Activated CD4-positive, alpha-beta T cell treated with anti-CD3 and anti-CD28 coated beads, Interleukin-2, amount 10 ng/mL, durations not matched to agents 24 days and 14 days (primary cell): ENCODE measurements around the gene DENND1B. TPM values are rescaled to one million over a fixed set of nuclear protein-coding genes. Genes with fewer than 3 reads are reported as not detected.

ENCODE experiments used
- DNase-seq: peaks from one replicate; pipeline ENCODE4 v3.0.0; 2022
- H3K27ac Mint-ChIP-seq: one replicate; pipeline ENCODE4 v1.8.0; 2022; ENCODE audit warnings: mild to moderate bottlenecking, mixed read lengths
- H3K27me3 Mint-ChIP-seq: one replicate; pipeline ENCODE4 v1.8.0; 2022; ENCODE audit warnings: mixed read lengths
- H3K36me3 Mint-ChIP-seq: one replicate; pipeline ENCODE4 v1.8.0; 2022; ENCODE audit warnings: low read depth, mild to moderate bottlenecking, mixed read lengths
- H3K4me1 Mint-ChIP-seq: one replicate; pipeline ENCODE4 v1.8.0; 2021; ENCODE audit warnings: mixed read lengths
- H3K4me3 Mint-ChIP-seq: one replicate; pipeline ENCODE4 v1.8.0; 2022; ENCODE audit warnings: mild to moderate bottlenecking, moderate library complexity, mixed read lengths
- H3K9me3 Mint-ChIP-seq: one replicate; pipeline ENCODE4 v1.8.0; 2021; ENCODE audit warnings: mixed read lengths
- intact Hi-C: fragments of 100-400 bp; cut with micrococcal nuclease; formaldehyde crosslinking; loops from one replicate; pipeline ENCODE4 v1.15.1; 2023
- total RNA-seq: library from RNA; stranded (reverse); gene quantifications from 2 replicates; pipeline ENCODE4 v1.2.3, GENCODE V29; 2022

DENND1B gene
- total RNA-seq, 1 donor from 2014 or later = 15.0 TPM

DNA sequence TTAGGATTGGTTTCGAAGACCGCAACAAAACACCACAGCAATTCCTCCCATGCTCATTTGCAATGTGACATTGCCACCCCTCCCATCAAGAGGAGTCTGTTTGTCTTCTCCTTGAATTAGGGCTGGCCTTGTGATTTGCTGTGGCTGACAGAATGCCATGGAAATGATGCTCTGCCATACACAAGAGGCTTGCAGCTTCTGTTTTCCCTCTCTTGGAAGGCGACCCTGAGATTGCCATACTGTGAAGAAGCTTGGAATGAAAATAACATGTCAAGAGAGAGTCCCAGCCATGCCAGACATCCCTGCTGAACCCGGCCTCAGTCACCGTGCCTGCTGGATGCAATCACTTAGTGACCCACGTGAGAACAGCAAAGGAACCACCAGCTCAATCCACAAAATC, 294.8 kb downstream of the DENND1B start:
- Mint-ChIP-seq H3K4me1 (peaks cover 10% of the 10 kb centered on the region), H3K27me3 (peaks cover 3% of the 10 kb centered on the region)
- intact Hi-C loops = no loop called here

DNA sequence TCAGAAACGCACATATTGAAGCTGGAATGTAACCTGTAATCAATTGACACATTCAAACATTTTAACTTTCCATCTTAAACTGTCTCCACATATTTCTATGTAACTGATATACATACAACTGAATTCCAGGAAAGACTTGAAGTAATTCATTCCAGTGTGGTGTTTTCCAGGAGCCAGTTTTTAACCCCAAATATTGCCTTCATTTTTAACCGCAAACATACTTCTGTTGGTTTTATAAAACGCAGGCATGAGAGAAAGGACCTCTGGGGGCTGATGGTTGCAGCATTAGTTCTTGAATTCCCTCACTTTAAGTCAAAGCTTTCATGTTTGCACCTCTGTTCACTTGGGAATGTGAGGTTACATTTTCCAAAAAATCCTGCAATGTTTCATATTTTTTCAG, 303.1 kb downstream of the DENND1B start:
- no peaks in the 10 kb centered on the region for H3K9me3 Mint-ChIP-seq

More for the DNA sequence above, 294.8 kb downstream of the DENND1B start:
- H3K36me3 Mint-ChIP-seq = no peaks in the 10 kb centered on the region
- H3K4me3 Mint-ChIP-seq = no peak overlapping the region
- H3K9me3 Mint-ChIP-seq = no peaks in the 10 kb centered on the region
- no peak for DNase-seq
- H3K27ac Mint-ChIP-seq = no peak overlapping the region

DNA sequence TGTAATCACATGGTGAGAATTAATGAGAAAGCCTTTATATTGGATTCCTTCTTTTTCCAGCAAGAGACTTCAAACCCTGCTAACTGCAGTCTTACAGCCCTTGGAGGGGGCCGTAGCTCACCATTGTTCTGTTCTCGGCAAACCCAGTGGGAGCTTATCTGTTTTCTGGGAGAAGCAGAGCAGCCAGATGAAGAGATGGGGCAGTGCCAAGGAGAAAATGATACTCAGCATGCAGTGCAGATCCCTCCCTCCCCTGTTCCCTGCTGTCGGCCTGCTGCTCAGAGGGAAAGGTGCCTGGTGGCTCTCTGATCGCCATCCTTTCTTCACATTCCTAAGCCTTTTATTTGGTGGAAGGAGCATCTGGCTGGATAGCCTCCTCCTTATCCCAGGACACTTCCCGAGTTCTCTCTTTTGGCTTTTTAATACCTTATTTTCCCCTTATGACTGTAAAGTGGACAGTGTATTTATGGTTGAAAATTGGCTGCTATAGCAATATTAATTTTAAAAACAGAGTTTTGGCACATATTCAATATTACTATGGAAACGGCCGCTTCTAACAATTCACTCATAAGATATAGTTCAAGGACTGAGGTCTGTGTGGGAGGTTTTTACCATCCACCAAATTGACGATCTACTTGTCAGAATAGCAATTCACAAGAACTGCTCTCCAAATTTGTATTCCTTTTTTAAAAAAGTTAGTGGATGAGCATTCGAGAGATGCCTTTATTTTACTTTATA, 303.9 kb downstream of the DENND1B start:
- Mint-ChIP-seq H3K36me3 (no peaks in the 10 kb centered on the region), H3K9me3 (no peaks in the 10 kb centered on the region), H3K4me3 (no peak overlapping the region), H3K4me1 (no peaks in the 10 kb centered on the region), H3K27ac (no peak overlapping the region), H3K27me3 (peaks cover 3% of the 10 kb centered on the region)
- no peak for DNase-seq
- intact Hi-C loops = no loop called here

More for the DNA sequence above, 303.1 kb downstream of the DENND1B start:
- DNase-seq = no peak
- Mint-ChIP-seq H3K4me1 (no peaks in the 10 kb centered on the region), H3K4me3 (no peak overlapping the region), H3K27me3 (peaks cover 6% of the 10 kb centered on the region), H3K27ac (no peak overlapping the region), H3K36me3 (no peaks in the 10 kb centered on the region)
- intact Hi-C loops = no loop called here

DNA sequence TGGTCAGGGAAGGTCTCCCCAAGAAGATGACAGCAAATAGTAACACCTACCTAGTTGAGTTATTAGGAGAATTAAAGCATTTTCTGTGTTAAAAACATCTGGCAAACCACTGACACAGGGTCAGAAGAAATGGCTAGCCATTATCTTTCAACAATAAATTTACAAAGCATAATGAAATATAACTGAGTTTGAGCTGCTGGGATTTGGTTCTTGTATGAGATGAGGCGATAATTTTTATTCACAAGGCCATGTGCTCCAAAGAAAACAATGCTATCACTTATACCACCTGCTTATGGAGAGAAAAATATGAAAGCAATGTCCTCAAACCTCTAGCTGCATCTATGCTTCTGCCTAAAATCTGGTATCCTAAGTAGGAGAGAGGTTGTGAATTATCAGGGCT, 304.9 kb downstream of the DENND1B start:
- peaks cover 2% of the 10 kb centered on the region for H3K27me3 Mint-ChIP-seq
- H3K4me3 Mint-ChIP-seq = no peak overlapping the region
- no peak for DNase-seq
- H3K9me3 Mint-ChIP-seq = no peaks in the 10 kb centered on the region
- intact Hi-C loops = no loop called here
- H3K27ac Mint-ChIP-seq = no peak overlapping the region
- no peaks in the 10 kb centered on the region for H3K36me3 Mint-ChIP-seq
- H3K4me1 Mint-ChIP-seq = no peaks in the 10 kb centered on the region

DNA sequence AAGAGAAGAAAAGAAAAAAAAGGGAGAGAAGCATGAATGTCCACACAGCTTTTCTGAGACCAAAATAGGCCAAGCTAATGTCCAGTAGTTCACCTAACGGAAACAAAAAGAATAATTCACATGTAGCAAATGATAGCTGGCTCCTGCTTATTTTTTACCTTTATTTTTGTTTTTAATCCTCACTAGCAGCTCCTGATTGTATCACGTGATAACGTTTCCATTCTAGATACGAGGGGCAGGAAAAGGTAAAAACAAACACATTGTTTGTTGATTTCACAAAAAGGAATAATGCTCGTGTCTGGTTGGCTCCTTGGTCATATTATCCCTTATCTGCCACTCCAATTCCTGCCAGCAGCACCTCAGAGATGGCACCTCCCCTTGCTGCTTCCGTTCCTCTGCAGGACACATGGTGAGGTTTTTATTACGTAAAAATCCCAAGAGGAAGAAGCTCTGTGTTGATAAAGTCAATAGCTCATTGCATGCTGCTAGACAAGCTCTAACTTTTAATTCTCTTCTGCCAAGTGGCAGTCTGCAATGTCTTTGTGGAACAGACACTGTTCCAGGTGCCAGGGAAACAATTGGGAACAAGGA, 305.6 kb downstream of the DENND1B start:
- Mint-ChIP-seq H3K4me1 (no peaks in the 10 kb centered on the region), H3K4me3 (no peak overlapping the region), H3K27ac (no peak overlapping the region), H3K9me3 (no peaks in the 10 kb centered on the region), H3K36me3 (no peaks in the 10 kb centered on the region), H3K27me3 (no peaks in the 10 kb centered on the region)
- intact Hi-C loops = no loop called here
- no peak for DNase-seq

DNA sequence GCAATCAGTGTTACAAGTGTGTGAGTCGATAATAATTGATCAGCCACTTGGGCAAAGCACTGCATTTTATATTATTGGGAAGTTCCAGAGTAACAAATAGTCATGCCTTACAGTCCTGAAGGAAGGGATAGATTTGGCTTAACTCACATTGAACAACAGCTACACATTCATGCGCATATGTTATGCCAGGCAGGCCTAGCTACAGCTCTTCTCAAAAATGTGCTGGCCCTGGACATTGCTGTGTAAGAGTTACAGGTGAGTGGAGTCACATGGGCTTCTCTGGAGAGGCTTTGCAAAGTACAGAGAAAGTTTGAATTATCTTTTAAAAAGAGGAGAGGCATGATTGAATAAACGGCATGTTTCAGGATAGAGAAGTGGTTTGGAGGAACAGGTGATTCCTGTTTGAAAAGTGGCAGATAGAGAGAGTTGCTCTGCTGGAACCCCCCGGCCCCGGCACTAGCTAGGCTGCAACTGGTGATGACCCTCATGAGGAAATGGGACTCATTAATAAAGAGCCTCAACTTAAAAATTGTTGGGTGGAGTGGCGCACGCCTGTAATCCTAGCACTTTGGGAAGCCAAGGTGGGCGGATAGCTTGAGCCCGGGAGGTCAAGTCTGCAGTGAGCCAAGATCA, 306.6 kb downstream of the DENND1B start:
- no peaks in the 10 kb centered on the region for H3K9me3 Mint-ChIP-seq
- intact Hi-C loops = no loop called here
- H3K4me1 Mint-ChIP-seq = no peaks in the 10 kb centered on the region
- H3K27me3 Mint-ChIP-seq = peaks cover 3% of the 10 kb centered on the region
- no peak for DNase-seq
- H3K36me3 Mint-ChIP-seq = no peaks in the 10 kb centered on the region
- H3K4me3 Mint-ChIP-seq = no peak overlapping the region
- H3K27ac Mint-ChIP-seq = no peak overlapping the region

DNA sequence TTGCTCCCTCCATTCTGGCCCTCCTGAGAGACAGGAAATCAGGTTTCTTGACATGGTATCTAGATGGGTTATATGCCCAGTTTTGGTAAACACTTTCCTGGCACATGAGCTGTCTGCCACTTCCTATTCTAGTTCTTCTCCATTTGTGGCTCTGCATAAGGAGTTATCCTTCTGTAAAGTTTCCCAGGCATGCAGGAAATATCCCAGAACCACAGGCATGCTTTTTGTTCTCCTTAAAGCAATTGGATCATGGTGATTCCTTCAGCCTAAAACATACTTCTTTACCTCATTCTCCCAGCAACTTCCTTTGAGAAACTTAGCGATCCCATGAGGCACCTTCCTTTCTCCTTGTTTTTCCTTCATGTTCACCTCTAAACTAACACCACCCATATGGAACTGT, 307.4 kb downstream of the DENND1B start:
- Mint-ChIP-seq H3K4me1 (no peaks in the 10 kb centered on the region), H3K4me3 (no peak overlapping the region), H3K9me3 (no peaks in the 10 kb centered on the region), H3K36me3 (no peaks in the 10 kb centered on the region), H3K27ac (no peak overlapping the region), H3K27me3 (peaks cover 3% of the 10 kb centered on the region)
- intact Hi-C loops = no loop called here
- no peak for DNase-seq

DNA sequence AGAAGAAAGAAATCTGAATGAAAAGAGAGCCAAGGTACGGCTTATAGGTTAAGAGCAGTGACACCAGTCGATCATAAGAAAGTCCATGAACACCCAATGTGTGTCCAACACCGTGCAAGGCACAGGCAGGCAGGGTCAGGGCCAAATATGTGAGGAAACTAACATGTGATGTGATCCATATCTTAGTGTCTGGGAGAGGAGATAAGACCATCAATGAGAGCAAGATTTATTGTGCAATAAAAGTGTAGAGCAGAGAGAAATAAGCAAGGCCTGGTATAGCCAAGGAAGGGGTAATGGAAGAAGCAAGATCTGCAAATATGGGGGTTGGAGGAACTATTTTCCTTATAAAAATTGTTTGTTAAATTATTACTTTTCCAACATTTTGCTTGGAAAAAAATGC, 308.5 kb downstream of the DENND1B start:
- intact Hi-C loops = no loop called here
- H3K4me1 Mint-ChIP-seq = no peaks in the 10 kb centered on the region
- DNase-seq = no peak
- H3K4me3 Mint-ChIP-seq = no peak overlapping the region
- H3K9me3 Mint-ChIP-seq = no peaks in the 10 kb centered on the region
- no peaks in the 10 kb centered on the region for H3K36me3 Mint-ChIP-seq
- H3K27ac Mint-ChIP-seq = no peak overlapping the region
- H3K27me3 Mint-ChIP-seq = peaks cover 3% of the 10 kb centered on the region

DNA sequence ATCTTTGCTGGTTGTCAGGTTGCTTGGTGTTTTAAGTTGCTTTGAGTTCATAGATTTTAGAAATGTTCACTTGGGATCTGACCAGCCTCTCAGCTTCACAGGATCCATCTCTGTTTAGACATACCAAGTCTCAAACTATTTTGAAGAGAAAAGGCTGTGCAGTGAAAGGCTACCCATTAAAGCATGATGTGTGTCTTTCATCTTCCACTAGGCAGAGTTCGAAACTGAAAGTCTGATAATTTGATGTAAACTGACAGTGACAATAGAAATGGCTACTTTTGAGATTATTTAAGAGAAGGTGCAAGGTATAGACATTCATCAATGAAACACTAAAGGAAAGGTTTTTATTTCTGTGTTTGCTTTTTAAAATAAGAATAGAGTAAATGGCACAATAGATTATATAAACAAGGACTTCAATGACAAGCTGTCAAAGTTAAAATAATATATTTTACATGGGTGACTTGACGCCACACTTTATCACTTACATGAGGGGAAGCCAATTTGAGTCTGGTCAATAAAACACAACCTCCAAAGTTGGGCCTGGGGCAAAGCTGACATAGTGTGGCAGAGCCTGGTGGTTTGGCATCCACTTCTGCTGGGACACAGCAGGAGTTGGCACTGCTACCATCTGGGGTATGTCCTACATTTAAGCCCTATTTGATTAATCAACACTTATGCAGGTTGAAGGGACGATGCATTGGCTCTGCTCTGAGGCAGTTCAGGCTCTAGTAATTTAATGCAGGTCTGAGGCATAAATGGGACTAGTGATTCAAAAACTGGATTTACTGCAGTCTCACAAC, 309.6 kb downstream of the DENND1B start:
- Mint-ChIP-seq H3K27me3 (peaks cover 3% of the 10 kb centered on the region), H3K9me3 (no peaks in the 10 kb centered on the region), H3K4me1 (no peaks in the 10 kb centered on the region), H3K36me3 (no peaks in the 10 kb centered on the region), H3K27ac (no peak overlapping the region), H3K4me3 (no peak overlapping the region)
- intact Hi-C loops = no loop called here
- no peak for DNase-seq

DNA sequence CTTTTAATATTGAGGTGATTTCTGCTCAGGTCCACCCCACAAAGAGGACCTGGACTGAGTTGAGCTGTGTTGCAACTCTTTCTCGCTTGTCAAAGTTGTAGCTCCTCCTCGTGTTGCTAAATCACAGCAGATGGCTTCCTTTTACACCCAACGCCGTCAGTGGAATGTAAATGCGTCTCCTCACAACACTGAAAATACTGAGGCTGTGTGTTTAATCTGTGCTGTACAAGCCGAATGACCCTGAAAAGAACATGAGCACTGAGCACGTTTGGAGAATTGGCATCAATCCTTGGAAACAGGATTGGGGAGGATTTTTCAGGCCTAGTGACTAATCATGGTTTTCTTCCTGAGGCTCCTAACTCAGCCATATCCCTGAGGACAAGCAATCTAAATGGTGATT, 311.2 kb downstream of the DENND1B start:
- no peaks in the 10 kb centered on the region for H3K9me3 Mint-ChIP-seq
- H3K36me3 Mint-ChIP-seq = no peaks in the 10 kb centered on the region
- H3K4me1 Mint-ChIP-seq = no peaks in the 10 kb centered on the region
- H3K27ac Mint-ChIP-seq = no peak overlapping the region
- intact Hi-C loops = no loop called here
- H3K4me3 Mint-ChIP-seq = no peak overlapping the region
- peaks cover 3% of the 10 kb centered on the region for H3K27me3 Mint-ChIP-seq
- DNase-seq = no peak

DNA sequence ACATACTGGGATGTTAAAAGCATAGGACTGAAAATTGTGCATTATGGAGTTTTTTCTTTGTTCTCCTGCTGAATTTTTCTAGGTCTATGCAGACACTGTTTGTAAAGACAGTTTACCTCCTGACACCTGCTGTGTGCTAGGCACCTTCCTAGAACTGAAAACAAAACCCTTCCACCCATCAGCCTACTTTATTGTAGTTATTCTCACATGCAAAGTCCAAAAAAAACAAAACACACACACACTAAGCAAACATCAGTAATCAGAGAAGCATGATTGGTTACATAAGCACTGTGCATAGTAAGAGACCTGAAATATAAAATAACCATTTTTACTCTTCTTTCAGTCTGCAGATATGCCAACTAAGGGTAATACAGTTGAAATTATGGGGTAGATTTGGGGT, 312.1 kb downstream of the DENND1B start:
- Mint-ChIP-seq H3K36me3 (no peaks in the 10 kb centered on the region), H3K9me3 (no peaks in the 10 kb centered on the region)

DNA sequence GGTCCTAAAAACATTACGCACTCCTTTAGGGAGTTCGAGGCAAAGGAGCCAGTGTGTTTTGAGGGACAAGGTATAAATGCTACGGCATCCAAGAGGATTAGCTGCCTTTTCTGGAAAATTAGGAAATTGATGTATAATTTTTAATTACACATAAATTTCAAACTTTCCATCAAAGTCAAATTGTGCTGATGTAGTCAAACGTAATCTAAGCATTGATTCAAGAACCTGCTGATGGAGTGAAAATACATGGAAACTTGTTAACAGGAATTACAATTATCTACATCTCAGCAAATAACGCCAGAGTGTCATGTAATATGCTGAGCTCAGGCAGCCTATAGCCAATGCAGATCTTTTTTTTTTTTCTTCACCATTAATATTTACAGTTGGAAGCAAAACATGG, 312.7 kb downstream of the DENND1B start:
- Mint-ChIP-seq H3K36me3 (no peaks in the 10 kb centered on the region), H3K4me1 (no peaks in the 10 kb centered on the region), H3K27me3 (peaks cover 3% of the 10 kb centered on the region), H3K9me3 (no peaks in the 10 kb centered on the region), H3K4me3 (no peak overlapping the region), H3K27ac (no peak overlapping the region)
- intact Hi-C loops = no loop called here
- no peak for DNase-seq

More for the DNA sequence above, 312.1 kb downstream of the DENND1B start:
- no peak for DNase-seq
- intact Hi-C loops = no loop called here
- no peak overlapping the region for H3K4me3 Mint-ChIP-seq
- H3K4me1 Mint-ChIP-seq = no peaks in the 10 kb centered on the region
- H3K27me3 Mint-ChIP-seq = peaks cover 3% of the 10 kb centered on the region
- H3K27ac Mint-ChIP-seq = no peak overlapping the region
